Lung (tissue), 12 donors: Measurements from ENCODE around the gene DAGLA. TPM values are rescaled to one million over a fixed set of nuclear protein-coding genes. Genes with fewer than 3 reads are reported as not detected.

Source experiments
- ATAC-seq: fragments of 200-7000 bp; cut with Tn5 transposase; one replicate; pipeline ENCODE4 v1.9.1; 2020; ENCODE audit warnings: moderate number of reproducible peaks; ENCODE audit not compliant: insufficient read depth, low FRiP score
- DNase-seq, 3 donors: peaks; one replicate each; pipeline ENCODE4 v3.0.0-alpha.2; 2013 to 2017
- H3K27ac ChIP-seq, 2 donors: one replicate each; pipeline ENCODE4 v1.5.1; 2013; ENCODE audit warnings: mild to moderate bottlenecking in 2 of 2, moderate library complexity in 2 of 2, control low read depth in 1 of 2, inconsistent platforms in 1 of 2, low read depth in 1 of 2, low read length in 1 of 2
- H3K27me3 ChIP-seq, 3 donors: one replicate each; pipeline ENCODE4 v1.5.1; 2013; ENCODE audit warnings: low read length in 2 of 3; ENCODE audit not compliant: control insufficient read depth in 3 of 3, insufficient read depth in 3 of 3
- H3K36me3 ChIP-seq, 4 donors: one replicate each; pipeline ENCODE4 v1.5.1; 2013; ENCODE audit warnings: low read length in 4 of 4, mild to moderate bottlenecking in 1 of 4, moderate library complexity in 1 of 4; ENCODE audit not compliant: control insufficient read depth in 4 of 4, insufficient read depth in 4 of 4
- H3K4me1 ChIP-seq, 5 donors: one replicate each; pipeline ENCODE4 v1.5.1; 2013; ENCODE audit warnings: low read length in 5 of 5, mild to moderate bottlenecking in 2 of 5, moderate library complexity in 1 of 5; ENCODE audit not compliant: control insufficient read depth in 5 of 5, insufficient read depth in 5 of 5
- H3K4me3 ChIP-seq: one replicate; pipeline ENCODE4 v1.5.1; 2013; ENCODE audit warnings: mild to moderate bottlenecking, control low read depth, moderate library complexity
- H3K9ac ChIP-seq, 2 donors: one replicate each; pipeline ENCODE4 v1.5.1; 2013; ENCODE audit warnings: low read length in 2 of 2, control low read depth in 1 of 2; ENCODE audit not compliant: insufficient read depth in 1 of 2
- H3K9me3 ChIP-seq, 4 donors: one replicate each; pipeline ENCODE4 v1.5.1; 2013; ENCODE audit warnings: low read length in 3 of 4, mild to moderate bottlenecking in 1 of 4, moderate library complexity in 1 of 4; ENCODE audit not compliant: control insufficient read depth in 4 of 4, insufficient read depth in 3 of 4
- CTCF ChIP-seq: IDR thresholded peaks from 2 replicates; pipeline ENCODE4 v1.5.1; 2012; ENCODE audit warnings: mild to moderate bottlenecking; ENCODE audit errors: control extremely low read depth, extremely low read depth
- WGBS, 2 donors: extraction: QIAGEN DNeasy Blood & Tissue Kit; methylation state at CpG; one replicate each; pipeline ENCODE4 v1.1.7; 2013; 5-methylcytosine and 5-hydroxymethylcytosine counted together
- polyA plus RNA-seq, 2 donors: library from polyadenylated mRNA; stranded (reverse); fragments of 200-250 nt; gene quantifications; one replicate each; pipeline ENCODE4 v1.2.1, GENCODE V29; 2013
- total RNA-seq, 2 donors: library from RNA; depleted of rRNA in 1 of 2; stranded (reverse); fragments of >200 nt in 1 of 2; gene quantifications; one replicate each; pipeline ENCODE4 v1.2.1, GENCODE V29; 2014 to 2021
- donor health status: control.
- donor health status: control.
- donor health status: Bipolar disorder and iron deficiency.
- donor health status: healthy.
- donor health status: DM: yes; HTN: yes; CAD: no.

The DAGLA gene
- total and polyA plus RNA-seq, 4 donors: 1.5 to 7.5 (median 2.9) TPM

- no peak for TF ChIP-seq CTCF
- peaks cover 0 to 8% (median 4%) of the 10 kb centered on the region in 5 donors for H3K4me1 ChIP-seq
- DNase-seq (no peak), ATAC-seq (no peak)
- no peaks in the 10 kb centered on the region for H3K27me3 ChIP-seq
- H3K27ac ChIP-seq: no peak overlapping the region
- no peaks in the 10 kb centered on the region for H3K9me3 ChIP-seq
- H3K4me3 ChIP-seq: no peak overlapping the region
- no peak overlapping the region for H3K9ac ChIP-seq
- no peaks in the 10 kb centered on the region for H3K36me3 ChIP-seq
- 74 to 82% methylated on average over 9 of the region's 9 CpGs for WGBS, 2 donors
Observed at GRCh38 chr11:61713464-61713863, 33.3 kb downstream of the DAGLA start.

DNA sequence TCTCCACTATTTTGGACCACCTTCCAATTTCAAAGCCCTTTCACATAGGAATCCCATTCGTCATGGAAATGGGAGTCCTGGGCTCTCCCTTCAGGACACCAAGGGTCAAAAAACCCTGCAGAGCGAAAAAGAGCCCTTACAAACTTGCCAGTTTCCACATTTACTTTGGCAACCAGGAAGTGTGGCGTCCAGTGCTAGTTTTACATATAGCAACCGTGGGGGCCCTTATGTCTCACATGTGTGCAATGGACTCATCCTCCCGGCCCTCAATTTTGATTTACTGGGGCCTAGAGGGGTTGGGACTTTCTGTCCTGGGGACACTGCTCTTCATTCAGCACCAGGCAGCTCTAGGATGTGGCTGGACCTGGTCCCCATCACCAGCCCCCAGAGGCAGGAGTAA lies 33.7 kb downstream of the DAGLA start:
- H3K4me3 ChIP-seq: no peak overlapping the region
- no peaks in the 10 kb centered on the region for H3K36me3 ChIP-seq
- H3K9me3 ChIP-seq: no peaks in the 10 kb centered on the region
- no peak overlapping the region for H3K9ac ChIP-seq
- ATAC-seq: no peak
- WGBS, 2 donors: 36 to 45% methylated on average over 5 of the region's 5 CpGs
- H3K4me1 ChIP-seq: peaks cover 0 to 11% (median 8%) of the 10 kb centered on the region in 5 donors
- TF ChIP-seq CTCF: no peak
- no peak overlapping the region for H3K27ac ChIP-seq
- no peaks in the 10 kb centered on the region for H3K27me3 ChIP-seq
- DNase-seq: no peak

- Histone ChIP-seq H3K27ac (no peak overlapping the region), H3K4me3 (no peak overlapping the region), H3K4me1 (peaks cover 0 to 13% (median 8%) of the 10 kb centered on the region in 5 donors), H3K9me3 (no peaks in the 10 kb centered on the region), H3K36me3 (no peaks in the 10 kb centered on the region), H3K27me3 (no peaks in the 10 kb centered on the region), H3K9ac (no peak overlapping the region)
- 66 to 80% methylated on average over 6 of the region's 6 CpGs for WGBS, 2 donors
- DNase-seq: no peak
- no peak for ATAC-seq
- TF ChIP-seq CTCF: no peak
Observed at GRCh38 chr11:61714316-61714715, 34.1 kb downstream of the DAGLA start.

DNA sequence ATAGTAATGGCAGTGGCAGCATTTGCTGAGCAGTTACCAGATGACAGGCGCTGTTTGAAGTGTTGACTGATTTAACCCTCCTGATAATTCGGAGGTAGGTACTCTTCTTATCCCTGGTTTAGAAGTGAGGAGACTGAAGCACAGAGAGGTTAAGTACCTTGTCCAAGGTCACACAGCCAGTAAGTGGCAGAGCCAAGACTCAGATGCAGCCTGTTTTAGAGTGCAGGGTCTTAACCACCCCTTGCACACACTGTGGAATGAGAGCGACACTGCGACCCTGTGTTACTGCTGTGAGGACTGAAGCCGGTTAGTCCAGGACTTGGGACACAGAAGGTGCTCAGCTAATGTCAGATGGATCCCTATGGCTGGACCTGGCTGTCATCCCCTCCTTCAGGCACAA lies 34.7 kb downstream of the DAGLA start:
- Histone ChIP-seq H3K9me3 (no peaks in the 10 kb centered on the region), H3K4me1 (peaks cover 0 to 17% (median 8%) of the 10 kb centered on the region in 5 donors), H3K4me3 (no peak overlapping the region), H3K9ac (no peak overlapping the region), H3K27me3 (no peaks in the 10 kb centered on the region), H3K27ac (no peak overlapping the region), H3K36me3 (no peaks in the 10 kb centered on the region)
- DNase-seq (no peak), ATAC-seq (no peak)
- WGBS, 2 donors: 92 to 99% methylated on average over 5 of the region's 5 CpGs
- TF ChIP-seq CTCF: no peak
